ENCODE data around the gene GAL3ST1.
"Not testable (repeated sequence)": the region's sequence is repeated elsewhere in the genome, so short reads cannot be mapped to it uniquely, and the experiment has no call there.

Gene GAL3ST1

DNA sequence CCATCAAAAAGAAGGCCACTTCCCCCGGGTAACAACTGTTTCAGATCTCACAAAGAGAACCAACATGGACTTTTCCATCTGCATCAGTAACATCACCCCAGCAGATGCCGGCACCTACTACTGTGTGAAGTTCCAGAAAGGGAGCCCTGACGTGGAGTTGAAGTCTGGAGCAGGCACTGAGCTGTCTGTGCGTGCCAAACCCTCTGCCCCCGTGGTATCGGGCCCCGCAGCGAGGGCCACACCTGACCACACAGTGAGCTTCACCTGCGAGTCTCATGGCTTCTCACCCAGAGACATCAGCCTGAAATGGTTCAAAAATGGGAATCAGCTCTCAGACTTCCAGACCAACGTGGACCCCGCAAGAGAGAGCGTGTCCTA, 31.7 kb downstream of the GAL3ST1 start:
- Mint-ChIP-seq H3K27ac (no peak overlapping the region), H3K27me3 (ENCODE audit: low read depth) (peaks cover 49% of the 10 kb centered on the region), H3K4me1 (ENCODE audit: low read depth) (no peaks in the 10 kb centered on the region), H3K36me3 (ENCODE audit: low read depth) (no peaks in the 10 kb centered on the region), H3K9me3 (no peaks in the 10 kb centered on the region), H3K4me3 (no peak overlapping the region)

DNA sequence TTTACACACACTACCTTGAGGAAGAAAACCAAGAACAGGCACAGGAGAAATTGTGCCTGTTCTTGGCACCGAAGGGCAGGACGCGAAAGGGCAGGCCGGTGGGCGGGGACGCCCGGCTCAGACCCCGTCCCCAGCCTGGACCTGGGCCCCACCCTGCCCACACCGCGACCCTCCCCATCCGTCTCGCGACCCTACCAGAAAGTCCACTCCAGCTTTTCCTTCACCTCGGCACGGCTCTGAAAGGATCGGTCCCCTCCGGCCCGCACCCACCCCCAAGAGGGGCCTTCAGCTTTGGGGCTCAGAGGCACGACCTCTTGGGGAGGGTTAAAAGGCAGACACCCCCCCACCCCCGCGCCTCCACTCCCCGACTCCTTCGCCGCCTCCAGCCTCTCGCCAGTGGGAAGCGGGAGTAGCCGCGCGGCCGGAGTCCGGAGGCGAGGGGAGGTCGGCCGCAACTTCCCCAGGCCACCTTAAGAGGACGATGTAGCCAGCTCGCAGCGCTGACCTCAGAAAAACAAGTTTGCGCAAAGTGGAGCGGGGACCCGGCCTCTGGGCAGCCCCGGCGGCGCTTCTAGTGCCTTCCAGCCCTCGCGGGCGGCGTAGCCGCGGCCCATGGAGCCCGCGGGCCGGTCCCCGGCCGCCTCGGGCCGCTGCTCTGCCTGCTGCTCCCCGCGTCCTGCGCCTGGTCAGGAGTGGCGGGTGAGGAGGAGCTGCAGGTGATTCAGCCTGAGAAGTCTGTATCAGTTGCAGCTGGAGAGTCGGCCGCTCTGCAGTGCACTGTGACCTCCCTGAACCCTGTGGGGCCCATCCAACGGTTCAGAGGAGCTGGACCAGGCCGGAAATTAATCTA, 32.3 kb downstream of the GAL3ST1 start:
- Mint-ChIP-seq H3K9me3 (no peaks in the 10 kb centered on the region), H3K27me3 (ENCODE audit: low read depth) (peaks cover 49% of the 10 kb centered on the region), H3K27ac (no peak overlapping the region), H3K36me3 (ENCODE audit: low read depth) (no peaks in the 10 kb centered on the region), H3K4me1 (ENCODE audit: low read depth) (no peaks in the 10 kb centered on the region), H3K4me3 (no peak overlapping the region)

DNA sequence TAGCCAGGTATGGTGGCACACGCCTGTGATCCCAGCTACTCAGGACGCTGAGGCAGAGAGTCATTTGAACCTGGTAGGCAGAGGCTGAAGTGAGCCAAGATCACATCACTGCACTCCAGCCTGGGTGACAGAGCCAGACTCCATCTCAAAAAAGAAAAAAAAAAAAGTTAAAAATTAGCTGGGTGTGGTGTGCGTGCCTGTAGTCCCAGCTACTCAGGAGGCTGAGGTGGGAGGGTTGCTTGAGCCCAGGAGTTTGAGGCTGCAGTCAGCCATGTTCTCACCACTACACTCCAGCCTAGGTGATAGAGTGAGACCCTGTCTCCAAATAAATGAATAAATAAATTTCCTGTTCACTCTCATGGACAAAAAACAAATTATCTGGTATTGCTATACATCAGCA, 33.0 kb downstream of the GAL3ST1 start:
- not testable (repeated sequence) for H3K27ac Mint-ChIP-seq; H3K4me1 Mint-ChIP-seq (ENCODE audit: low read depth); H3K4me3 Mint-ChIP-seq; H3K9me3 Mint-ChIP-seq; H3K36me3 Mint-ChIP-seq (ENCODE audit: low read depth)
- peaks cover 49% of the 10 kb centered on the region for H3K27me3 Mint-ChIP-seq (ENCODE audit: low read depth)

- Mint-ChIP-seq H3K27me3 (ENCODE audit: low read depth) (peaks cover 43% of the 10 kb centered on the region), H3K9me3 (no peaks in the 10 kb centered on the region), H3K4me3 (no peak overlapping the region), H3K27ac (no peak overlapping the region), H3K4me1 (ENCODE audit: low read depth) (no peaks in the 10 kb centered on the region), H3K36me3 (ENCODE audit: low read depth) (no peaks in the 10 kb centered on the region)
Measured at GRCh38 chr22:30539368-30539767, 35.1 kb downstream of the GAL3ST1 start.

DNA sequence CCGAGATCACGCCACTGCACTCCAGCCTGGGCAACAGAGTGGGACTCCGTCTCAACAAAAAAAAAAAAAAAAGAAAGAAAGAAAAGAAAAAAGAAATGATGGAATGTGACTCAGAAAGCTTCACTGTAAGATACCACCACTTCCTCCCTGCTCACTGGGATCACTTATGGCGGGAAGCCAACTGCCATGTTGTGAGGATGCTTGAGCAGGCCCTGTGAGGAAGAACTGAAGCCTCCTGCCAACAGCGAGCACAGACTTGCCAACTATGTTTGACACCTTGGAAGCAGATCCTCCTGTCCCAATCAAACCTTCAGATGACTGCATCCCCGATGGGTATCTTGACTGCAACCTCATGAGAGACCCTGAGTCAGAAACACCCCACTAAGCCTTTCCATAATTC, 36.2 kb downstream of the GAL3ST1 start:
- Mint-ChIP-seq H3K4me1 (ENCODE audit: low read depth) (no peaks in the 10 kb centered on the region), H3K27me3 (ENCODE audit: low read depth) (peaks cover 37% of the 10 kb centered on the region), H3K4me3 (no peak overlapping the region), H3K27ac (no peak overlapping the region), H3K9me3 (no peaks in the 10 kb centered on the region), H3K36me3 (ENCODE audit: low read depth) (no peaks in the 10 kb centered on the region)

GRCh38 chr22:30537083-30537731, 37.3 kb downstream of the GAL3ST1 start:
- Mint-ChIP-seq H3K27me3 (ENCODE audit: low read depth) (peaks cover 29% of the 10 kb centered on the region), H3K36me3 (ENCODE audit: low read depth) (no peaks in the 10 kb centered on the region), H3K4me1 (ENCODE audit: low read depth) (no peaks in the 10 kb centered on the region), H3K27ac (no peak overlapping the region), H3K4me3 (no peak overlapping the region), H3K9me3 (no peaks in the 10 kb centered on the region)

GRCh38 chr22:30535182-30535581, 39.3 kb downstream of the GAL3ST1 start:
- Mint-ChIP-seq H3K27me3 (ENCODE audit: low read depth) (peaks cover 18% of the 10 kb centered on the region), H3K4me3 (no peak overlapping the region), H3K36me3 (ENCODE audit: low read depth) (no peaks in the 10 kb centered on the region), H3K27ac (no peak overlapping the region), H3K9me3 (no peaks in the 10 kb centered on the region), H3K4me1 (ENCODE audit: low read depth) (no peaks in the 10 kb centered on the region)

DNA sequence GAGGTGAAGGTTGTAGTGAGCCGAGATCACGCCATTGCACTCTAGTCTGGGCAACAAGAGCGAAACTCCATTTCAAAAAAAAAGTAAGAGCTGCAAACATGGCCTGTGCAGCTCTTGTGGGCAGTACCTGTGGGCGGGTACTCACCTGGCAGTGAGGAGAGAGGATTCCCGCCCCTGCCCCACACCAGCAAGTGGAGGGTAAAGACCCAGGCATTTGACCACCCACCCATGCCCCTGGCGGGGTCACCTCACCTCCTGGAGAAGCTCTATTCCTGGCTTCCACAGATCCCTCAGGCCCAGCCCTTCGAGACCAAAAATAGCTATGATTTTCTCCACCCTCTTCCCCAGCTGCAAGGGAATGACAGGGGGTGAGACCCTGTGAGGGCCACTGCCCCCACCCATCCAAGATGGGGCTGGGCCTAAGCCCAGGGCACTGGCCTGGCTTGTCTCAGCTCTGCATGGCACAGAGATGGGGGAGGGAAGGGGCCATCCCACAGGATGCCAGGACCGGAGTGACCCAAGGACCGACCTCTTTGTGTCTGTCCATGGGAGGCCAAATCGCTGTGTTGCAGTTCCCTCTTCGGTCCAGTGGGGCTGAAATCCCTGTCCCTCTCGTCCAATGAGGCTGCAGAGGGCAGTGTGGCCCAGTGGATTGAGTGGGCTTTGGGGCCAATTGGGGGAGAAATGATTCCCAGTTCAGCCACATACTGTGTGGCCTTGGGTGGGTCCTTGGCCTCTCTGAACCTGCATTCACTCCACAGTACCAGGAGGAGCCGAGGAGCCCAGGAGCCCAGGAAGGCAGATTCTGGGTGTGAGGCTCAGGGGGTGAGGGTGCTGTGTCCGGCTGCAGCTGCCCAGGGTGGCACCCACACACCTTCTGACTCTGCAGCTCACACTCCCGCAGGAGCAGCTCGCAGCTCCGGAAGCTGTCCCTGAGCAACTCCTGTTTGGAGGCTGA, 42.5 kb downstream of the GAL3ST1 start:
- no peaks in the 10 kb centered on the region for H3K9me3 Mint-ChIP-seq
- H3K27ac Mint-ChIP-seq: no peak overlapping the region
- H3K27me3 Mint-ChIP-seq (ENCODE audit: low read depth): no peaks in the 10 kb centered on the region
- H3K36me3 Mint-ChIP-seq (ENCODE audit: low read depth): no peaks in the 10 kb centered on the region
- H3K4me1 Mint-ChIP-seq (ENCODE audit: low read depth): no peaks in the 10 kb centered on the region
- no peak overlapping the region for H3K4me3 Mint-ChIP-seq

GRCh38 chr22:30526656-30527055, 47.8 kb downstream of the GAL3ST1 start:
- Mint-ChIP-seq H3K27me3 (ENCODE audit: low read depth) (peaks cover 3% of the 10 kb centered on the region), H3K27ac (no peak overlapping the region), H3K36me3 (ENCODE audit: low read depth) (no peaks in the 10 kb centered on the region), H3K4me1 (ENCODE audit: low read depth) (no peaks in the 10 kb centered on the region), H3K4me3 (no peak overlapping the region), H3K9me3 (no peaks in the 10 kb centered on the region)

DNA sequence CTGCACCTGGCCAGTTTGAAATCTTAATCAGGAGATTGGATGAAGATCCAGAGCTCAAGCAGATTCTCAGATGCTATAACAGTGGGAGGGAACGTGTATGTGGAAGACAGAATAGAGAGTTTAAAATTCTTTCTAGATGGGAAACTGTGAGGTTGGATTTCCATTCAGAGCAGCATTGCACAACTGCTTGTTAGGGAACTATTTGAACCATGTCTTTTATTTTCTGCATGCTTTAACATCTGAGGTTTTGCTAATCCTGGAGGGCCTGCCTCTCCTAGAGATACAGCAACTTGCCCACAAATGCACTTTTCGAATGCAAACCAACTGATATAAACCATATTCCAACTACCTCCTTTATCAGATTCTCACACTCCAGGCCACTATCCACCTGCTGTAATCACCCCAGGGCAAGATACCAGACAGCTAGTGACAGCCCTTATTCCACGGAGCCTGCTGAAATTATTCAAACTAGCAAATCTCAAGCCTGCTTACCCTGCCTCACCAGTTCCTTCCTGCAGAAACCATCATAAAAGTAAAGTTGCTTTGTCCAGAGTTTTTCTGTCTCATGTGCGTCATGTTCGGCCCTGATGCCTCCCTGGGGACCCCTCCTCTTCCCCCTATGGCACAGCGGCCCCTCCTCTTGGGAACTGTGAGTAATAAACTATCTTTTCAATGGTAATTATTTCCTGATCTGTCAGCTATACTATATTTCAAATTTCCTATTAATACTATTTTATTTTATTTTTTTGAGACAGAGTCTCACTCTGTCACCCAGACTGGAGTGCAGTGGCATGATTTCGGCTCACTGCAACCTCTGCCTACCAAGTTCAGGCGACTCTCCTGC, 50.6 kb downstream of the GAL3ST1 start:
- Mint-ChIP-seq H3K9me3 (no peaks in the 10 kb centered on the region), H3K27ac (no peak overlapping the region), H3K36me3 (ENCODE audit: low read depth) (no peaks in the 10 kb centered on the region)

GRCh38 chr22:30521368-30522156, 52.9 kb downstream of the GAL3ST1 start:
- Mint-ChIP-seq H3K4me3 (no peak overlapping the region), H3K4me1 (ENCODE audit: low read depth) (no peaks in the 10 kb centered on the region), H3K27me3 (ENCODE audit: low read depth) (peaks cover 7% of the 10 kb centered on the region), H3K36me3 (ENCODE audit: low read depth) (no peaks in the 10 kb centered on the region), H3K27ac (no peak overlapping the region), H3K9me3 (no peaks in the 10 kb centered on the region)

More for the DNA sequence above, 50.6 kb downstream of the GAL3ST1 start:
- Mint-ChIP-seq H3K4me1 (ENCODE audit: low read depth) (no peaks in the 10 kb centered on the region), H3K4me3 (no peak overlapping the region), H3K27me3 (ENCODE audit: low read depth) (peaks cover 3% of the 10 kb centered on the region)

- H3K4me1 Mint-ChIP-seq (ENCODE audit: low read depth): no peaks in the 10 kb centered on the region
- H3K27me3 Mint-ChIP-seq (ENCODE audit: low read depth): peaks cover 7% of the 10 kb centered on the region
- H3K4me3 Mint-ChIP-seq: no peak overlapping the region
- H3K9me3 Mint-ChIP-seq: no peaks in the 10 kb centered on the region
- no peaks in the 10 kb centered on the region for H3K36me3 Mint-ChIP-seq (ENCODE audit: low read depth)
- H3K27ac Mint-ChIP-seq: no peak overlapping the region
Measured at GRCh38 chr22:30519842-30520425, 54.5 kb downstream of the GAL3ST1 start.

GRCh38 chr22:30516731-30517130, 57.7 kb downstream of the GAL3ST1 start:
- Mint-ChIP-seq H3K4me1 (ENCODE audit: low read depth) (no peaks in the 10 kb centered on the region), H3K27me3 (ENCODE audit: low read depth) (peaks cover 4% of the 10 kb centered on the region), H3K4me3 (no peak overlapping the region), H3K27ac (no peak overlapping the region), H3K36me3 (ENCODE audit: low read depth) (no peaks in the 10 kb centered on the region), H3K9me3 (no peaks in the 10 kb centered on the region)
